Measurements from ENCODE around the gene TAT.
"Not testable (repeated sequence)": the region's sequence is repeated elsewhere in the genome, so short reads cannot be mapped to it uniquely, and the experiment has no call there.

The TAT gene

DNA sequence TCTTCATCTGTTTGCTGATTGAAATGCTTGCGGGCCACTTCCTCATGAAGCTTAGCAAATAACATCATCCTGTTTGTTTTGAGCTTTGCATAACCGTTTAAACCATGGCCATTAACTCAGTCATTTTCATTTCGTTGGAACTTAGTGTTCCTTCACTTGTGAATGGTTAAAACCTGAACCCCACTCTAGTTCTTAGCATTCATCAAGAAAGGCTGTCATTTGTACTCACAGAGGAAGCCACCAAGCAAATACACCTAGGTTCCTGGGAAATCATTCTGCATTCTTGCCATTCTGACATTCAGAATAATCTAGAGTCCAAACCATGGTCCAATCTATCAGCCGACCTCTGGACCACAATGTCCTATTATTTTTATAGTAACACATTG lies 8.4 kb upstream of the TAT start:
- no peak overlapping the region for H3K4me3 ChIP-seq (ENCODE audit: low read depth, low read length)
- H3K9ac ChIP-seq: no peak overlapping the region
- H3K79me2 ChIP-seq: no peaks in the 10 kb centered on the region
- H2AFZ ChIP-seq: no peak overlapping the region
- H3K9me3 ChIP-seq (ENCODE audit: control insufficient read depth, low read length): no peaks in the 10 kb centered on the region
- H3K4me1 ChIP-seq: no peaks in the 10 kb centered on the region
- H3K27ac ChIP-seq: no peak overlapping the region
- H3K36me3 ChIP-seq (ENCODE audit: control insufficient read depth, insufficient read depth, low read length): no peaks in the 10 kb centered on the region
- H3K4me2 ChIP-seq (ENCODE audit: low read length): no peak overlapping the region
- TF ChIP-seq CTCF (IDR thresholded peaks at IDR 0.05): no peak
- H3K27me3 ChIP-seq (ENCODE audit: control insufficient read depth, insufficient read depth, low read length): no peaks in the 10 kb centered on the region

- Histone ChIP-seq H3K9ac (no peak overlapping the region), H3K9me3 (ENCODE audit: control insufficient read depth, low read length) (no peaks in the 10 kb centered on the region), H3K27ac (no peak overlapping the region)
Observed at GRCh38 chr16:71584543-71585317, 7.8 kb upstream of the TAT start.

DNA sequence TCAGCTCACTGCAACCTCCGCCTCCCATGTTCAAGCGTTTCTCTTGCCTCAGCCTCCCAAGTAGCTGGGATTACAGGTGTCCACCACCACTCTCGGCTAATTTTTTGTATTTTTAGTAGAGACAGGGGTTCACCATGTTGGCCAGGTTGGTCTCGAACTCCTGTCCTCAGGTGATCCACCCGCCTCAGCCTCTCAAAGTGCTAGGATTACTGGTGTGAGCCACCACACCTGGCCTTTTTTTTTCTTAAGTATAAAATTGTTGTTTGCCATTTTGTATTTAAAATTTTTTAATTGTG lies 5.6 kb upstream of the TAT start:
- not testable (repeated sequence) for H3K4me1 ChIP-seq; H3K9ac ChIP-seq; H2AFZ ChIP-seq; H3K27me3 ChIP-seq (ENCODE audit: control insufficient read depth, insufficient read depth, low read length); H3K4me2 ChIP-seq (ENCODE audit: low read length); H3K9me3 ChIP-seq (ENCODE audit: control insufficient read depth, low read length); H3K4me3 ChIP-seq (ENCODE audit: low read depth, low read length); H3K79me2 ChIP-seq; H3K36me3 ChIP-seq (ENCODE audit: control insufficient read depth, insufficient read depth, low read length); H3K27ac ChIP-seq

More at GRCh38 chr16:71584543-71585317, 7.8 kb upstream of the TAT start:
- no peak overlapping the region for H3K4me3 ChIP-seq (ENCODE audit: low read depth, low read length)
- H3K27me3 ChIP-seq (ENCODE audit: control insufficient read depth, insufficient read depth, low read length): no peaks in the 10 kb centered on the region
- no peaks in the 10 kb centered on the region for H3K36me3 ChIP-seq (ENCODE audit: control insufficient read depth, insufficient read depth, low read length)
- H3K79me2 ChIP-seq: no peaks in the 10 kb centered on the region
- no peak overlapping the region for H2AFZ ChIP-seq
- no peaks in the 10 kb centered on the region for H3K4me1 ChIP-seq
- no peak overlapping the region for H3K4me2 ChIP-seq (ENCODE audit: low read length)
- TF ChIP-seq CTCF (IDR thresholded peaks at IDR 0.05): no peak

GRCh38 chr16:71574702-71575101 lies 2.2 kb downstream of the TAT start:
- Histone ChIP-seq H3K27me3 (ENCODE audit: control insufficient read depth, insufficient read depth, low read length) (no peaks in the 10 kb centered on the region), H3K9me3 (ENCODE audit: control insufficient read depth, low read length) (no peaks in the 10 kb centered on the region), H3K9ac (no peak overlapping the region), H3K4me2 (ENCODE audit: low read length) (no peak overlapping the region), H3K36me3 (ENCODE audit: control insufficient read depth, insufficient read depth, low read length) (no peaks in the 10 kb centered on the region), H3K79me2 (no peaks in the 10 kb centered on the region), H3K4me3 (ENCODE audit: low read depth, low read length) (no peak overlapping the region), H3K27ac (no peak overlapping the region), H2AFZ (no peak overlapping the region), H3K4me1 (no peaks in the 10 kb centered on the region)
- no peak for TF ChIP-seq CTCF (IDR thresholded peaks at IDR 0.05)

GRCh38 chr16:71573387-71574094 lies 3.4 kb downstream of the TAT start:
- no peak overlapping the region for H3K4me3 ChIP-seq (ENCODE audit: low read depth, low read length)
- H3K4me1 ChIP-seq: no peaks in the 10 kb centered on the region
- H3K9me3 ChIP-seq (ENCODE audit: control insufficient read depth, low read length): no peaks in the 10 kb centered on the region
- H2AFZ ChIP-seq: no peak overlapping the region
- H3K79me2 ChIP-seq: no peaks in the 10 kb centered on the region
- no peak for TF ChIP-seq CTCF (IDR thresholded peaks at IDR 0.05)
- H3K36me3 ChIP-seq (ENCODE audit: control insufficient read depth, insufficient read depth, low read length): no peaks in the 10 kb centered on the region
- H3K9ac ChIP-seq: no peak overlapping the region
- H3K4me2 ChIP-seq (ENCODE audit: low read length): no peak overlapping the region
- no peak overlapping the region for H3K27ac ChIP-seq
- no peaks in the 10 kb centered on the region for H3K27me3 ChIP-seq (ENCODE audit: control insufficient read depth, insufficient read depth, low read length)

All from parathyroid adenoma (tissue), 2 donors.